Stimulated activated CD4-positive, alpha-beta T cell treated with anti-CD3 and anti-CD28 coated beads, Interleukin-12 subunit alpha, Interleukin-12 subunit beta, amount 100 ng/mL, for 4 hours (primary cell): Measurements from ENCODE around the gene PNPLA6.
"Not testable (repeated sequence)": the region's sequence is repeated elsewhere in the genome, so short reads cannot be mapped to it uniquely, and the experiment has no call there.

Source experiments
- DNase-seq: peaks from one replicate; pipeline ENCODE4 v3.0.0-alpha.2; 2020

PNPLA6 gene

GRCh38 chr19:7558667-7559066, 23.1 kb downstream of the PNPLA6 start:
- no peak for DNase-seq

- DNase-seq: no peak
Measured at GRCh38 chr19:7559102-7559501, 23.6 kb downstream of the PNPLA6 start.

GRCh38 chr19:7560255-7560654, 24.7 kb downstream of the PNPLA6 start:
- no peak for DNase-seq

GRCh38 chr19:7561325-7561724, 25.8 kb downstream of the PNPLA6 start:
- DNase-seq: no peak

GRCh38 chr19:7562646-7563393, 27.3 kb downstream of the PNPLA6 start:
- no peak for DNase-seq

GRCh38 chr19:7564866-7565265, 29.3 kb downstream of the PNPLA6 start:
- DNase-seq: no peak

- no peak for DNase-seq
Measured at GRCh38 chr19:7565332-7565731, 29.8 kb downstream of the PNPLA6 start.

GRCh38 chr19:7570761-7571160, 35.2 kb downstream of the PNPLA6 start:
- no peak for DNase-seq

- DNase-seq: no peak
Measured at GRCh38 chr19:7575434-7576040, 40.0 kb downstream of the PNPLA6 start.

- not testable (repeated sequence) for DNase-seq
Measured at GRCh38 chr19:7577422-7577821, 41.9 kb downstream of the PNPLA6 start.

- DNase-seq: no peak
Measured at GRCh38 chr19:7578127-7578526, 42.6 kb downstream of the PNPLA6 start.

GRCh38 chr19:7579182-7579581, 43.7 kb downstream of the PNPLA6 start:
- no peak for DNase-seq

GRCh38 chr19:7582446-7582845, 46.9 kb downstream of the PNPLA6 start:
- no peak for DNase-seq

- DNase-seq: no peak
Measured at GRCh38 chr19:7589822-7590221, 54.3 kb downstream of the PNPLA6 start.

- DNase-seq: no peak
Measured at GRCh38 chr19:7590256-7590655, 54.7 kb downstream of the PNPLA6 start.

GRCh38 chr19:7595466-7596133, 60.1 kb downstream of the PNPLA6 start, which contains the start of gene CAMSAP3:
Gene CAMSAP3 (plus strand): TSS chr19:7595863. CDS start chr19:7596003, 140 bp downstream.
- DNase-seq: peak; percentile 36

- no peak for DNase-seq
Measured at GRCh38 chr19:7596211-7596937, 60.9 kb downstream of the PNPLA6 start.

GRCh38 chr19:7597689-7598088, 62.2 kb downstream of the PNPLA6 start:
- DNase-seq: no peak

- no peak for DNase-seq
Measured at GRCh38 chr19:7598180-7598579, 62.7 kb downstream of the PNPLA6 start.

GRCh38 chr19:7600721-7601120, 65.2 kb downstream of the PNPLA6 start:
- DNase-seq: no peak

- DNase-seq: no peak
Measured at GRCh38 chr19:7602240-7602934, 66.9 kb downstream of the PNPLA6 start.

- DNase-seq: no peak
Measured at GRCh38 chr19:7602935-7603497, 67.5 kb downstream of the PNPLA6 start.
